Measurements from ENCODE around the gene PCED1A.
A peak's percentile ranks its signal among the peaks of the same experiment; 100 is the strongest.

The PCED1A gene

GRCh38 chr20:2801286-2801728 is 39.1 kb downstream of the PCED1A start:
- DNase-seq, result no peak

- DNase-seq, result peak; percentile 95
Measured at GRCh38 chr20:2800521-2801285, 39.8 kb downstream of the PCED1A start, which contains the start of gene CPXM1. CPXM1 (minus strand) TSS chr20:2800627; CDS start chr20:2800572, 55 bp downstream.

- DNase-seq, result no peak
Measured at GRCh38 chr20:2799688-2800520, 40.6 kb downstream of the PCED1A start.

- DNase-seq, result no peak
Measured at GRCh38 chr20:2799271-2799670, 41.2 kb downstream of the PCED1A start.

GRCh38 chr20:2798814-2799213 is 41.6 kb downstream of the PCED1A start:
- DNase-seq, result no peak

- no peak for DNase-seq
Measured at GRCh38 chr20:2798095-2798805, 42.2 kb downstream of the PCED1A start.

GRCh38 chr20:2797136-2797983 is 43.1 kb downstream of the PCED1A start:
- DNase-seq, result no peak

- no peak for DNase-seq
Measured at GRCh38 chr20:2796011-2796660, 44.3 kb downstream of the PCED1A start.

- DNase-seq, result no peak
Measured at GRCh38 chr20:2795451-2795850, 45.0 kb downstream of the PCED1A start.

GRCh38 chr20:2794866-2795447 is 45.5 kb downstream of the PCED1A start:
- DNase-seq, result no peak

GRCh38 chr20:2794202-2794748 is 46.2 kb downstream of the PCED1A start:
- no peak for DNase-seq

- no peak for DNase-seq
Measured at GRCh38 chr20:2793471-2793870, 47.0 kb downstream of the PCED1A start.
